Stimulated activated CD4-positive, alpha-beta T cell treated with anti-CD3 and anti-CD28 coated beads, Interleukin-12 subunit alpha, Interleukin-12 subunit beta, amount 100 ng/mL, for 24 hours (primary cell): ENCODE data around the gene LMF1.

Source experiments
- DNase-seq, 2 experiments: peaks; one replicate each; pipeline ENCODE4 v3.0.0-alpha.2; 2020; ENCODE audit warnings: low read depth in 2 of 2

LMF1 gene

GRCh38 chr16:881219-882097 is 89.3 kb downstream of the LMF1 start:
- no peak for DNase-seq

- DNase-seq = no peak
These were observed 90.2 kb downstream of the LMF1 start for GRCh38 chr16:880471-881171.

GRCh38 chr16:879986-880385 is 90.8 kb downstream of the LMF1 start:
- DNase-seq = no peak

GRCh38 chr16:879461-879861 is 91.3 kb downstream of the LMF1 start:
- no peak for DNase-seq

GRCh38 chr16:878886-879285 is 91.9 kb downstream of the LMF1 start:
- no peak for DNase-seq

GRCh38 chr16:878072-878784 is 92.6 kb downstream of the LMF1 start:
- DNase-seq = peak in 1 of 2 experiments; percentile 23

- no peak for DNase-seq
These were observed 93.3 kb downstream of the LMF1 start for GRCh38 chr16:877242-878071.

- no peak for DNase-seq
These were observed 94.1 kb downstream of the LMF1 start for GRCh38 chr16:876523-877241.

GRCh38 chr16:876041-876335 is 94.8 kb downstream of the LMF1 start:
- DNase-seq = no peak

- no peak for DNase-seq
These were observed 95.4 kb downstream of the LMF1 start for GRCh38 chr16:875182-876040.

GRCh38 chr16:874366-875181 is 96.2 kb downstream of the LMF1 start:
- DNase-seq = no peak

- DNase-seq = no peak
These were observed 96.9 kb downstream of the LMF1 start for GRCh38 chr16:873889-874288.

- DNase-seq = no peak
These were observed 97.5 kb downstream of the LMF1 start for GRCh38 chr16:873243-873661.

- no peak for DNase-seq
These were observed 98.1 kb downstream of the LMF1 start for GRCh38 chr16:872436-873242.

GRCh38 chr16:871562-872345 is 99.0 kb downstream of the LMF1 start:
- no peak for DNase-seq

GRCh38 chr16:870856-871561 is 99.8 kb downstream of the LMF1 start:
- no peak for DNase-seq
